GM21515 (cell line): ENCODE data around the gene FADS2.
"Not testable (repeated sequence)": the region's sequence is repeated elsewhere in the genome, so short reads cannot be mapped to it uniquely, and the experiment has no call there.

Source experiments
- ATAC-seq: cut with Tn5 transposase; IDR thresholded peaks from one replicate; pipeline ENCODE4 v1.9.1; 2021; ENCODE audit not compliant: unreplicated experiment

The FADS2 gene

DNA sequence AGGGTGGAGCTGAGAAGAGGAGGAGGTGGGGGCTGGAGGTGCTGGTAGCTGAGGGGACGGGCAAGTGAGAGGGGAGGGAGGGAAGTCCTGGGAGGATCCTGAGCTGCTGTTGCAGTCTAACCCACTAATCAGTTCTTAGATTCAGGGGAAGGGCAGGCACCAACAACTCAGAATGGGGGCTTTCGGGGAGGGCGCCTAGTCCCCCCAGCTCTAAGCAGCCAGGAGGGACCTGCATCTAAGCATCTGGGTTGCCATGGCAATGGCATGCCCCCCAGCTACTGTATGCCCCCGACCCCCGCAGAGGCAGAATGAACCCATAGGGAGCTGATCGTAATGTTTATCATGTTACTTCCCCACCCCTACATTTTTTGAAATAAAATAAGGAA lies 38.9 kb downstream of the FADS2 start:
- ATAC-seq: no peak

DNA sequence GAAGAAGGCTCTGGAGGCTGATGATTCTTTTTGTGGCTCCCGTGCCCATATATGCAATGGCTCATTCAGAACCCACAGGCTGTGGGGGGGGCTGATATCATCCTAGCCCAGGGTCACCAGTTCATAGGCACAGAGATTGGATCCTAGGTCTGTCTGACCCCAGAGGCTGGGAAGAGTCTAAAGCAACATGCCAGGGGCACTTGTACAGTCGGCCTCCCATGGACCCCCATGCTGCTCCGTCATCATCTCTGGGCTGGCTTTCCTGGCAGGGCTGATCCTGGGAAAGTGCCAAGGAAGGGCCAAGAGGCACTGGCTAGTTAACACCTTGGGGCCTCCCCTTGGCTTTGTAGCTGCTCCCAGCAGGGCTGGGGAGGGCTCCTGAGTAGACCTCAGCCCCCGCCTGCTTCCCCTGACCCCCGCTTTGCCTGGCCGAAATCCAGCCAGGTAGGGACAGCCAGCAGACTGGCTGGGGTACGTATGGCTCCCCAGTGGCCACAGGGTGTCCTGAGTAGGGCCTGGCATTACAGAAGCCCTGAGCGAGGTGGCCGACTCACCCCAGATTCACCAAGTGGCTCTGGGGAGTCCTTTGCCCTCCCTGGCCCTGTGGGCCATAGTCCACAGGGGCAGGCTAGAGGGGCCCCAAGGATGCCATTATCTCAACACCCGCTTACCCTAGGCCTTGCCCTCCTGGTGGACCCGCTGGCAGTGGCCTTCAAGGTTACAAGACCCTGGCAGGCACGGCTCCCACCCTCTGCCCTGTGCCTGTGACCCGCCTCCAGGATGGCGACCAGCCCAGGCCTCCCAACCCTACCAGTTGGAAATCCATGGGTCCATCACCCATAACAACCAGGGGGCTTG lies 40.7 kb downstream of the FADS2 start:
- no peak for ATAC-seq

DNA sequence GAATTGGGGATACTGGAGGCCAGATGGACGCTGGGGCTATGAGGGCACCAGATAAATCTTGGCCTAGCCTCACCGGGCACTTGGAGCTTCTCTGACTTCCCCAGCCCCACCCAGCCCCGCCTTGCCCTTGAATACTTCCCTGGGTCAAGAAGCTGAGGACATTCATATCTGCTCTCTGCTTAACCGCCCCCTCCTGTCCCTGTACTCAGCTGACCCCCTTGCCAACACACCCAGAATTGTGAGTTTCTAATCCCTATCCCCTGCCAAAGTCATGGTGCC lies 41.3 kb downstream of the FADS2 start:
- no peak for ATAC-seq

DNA sequence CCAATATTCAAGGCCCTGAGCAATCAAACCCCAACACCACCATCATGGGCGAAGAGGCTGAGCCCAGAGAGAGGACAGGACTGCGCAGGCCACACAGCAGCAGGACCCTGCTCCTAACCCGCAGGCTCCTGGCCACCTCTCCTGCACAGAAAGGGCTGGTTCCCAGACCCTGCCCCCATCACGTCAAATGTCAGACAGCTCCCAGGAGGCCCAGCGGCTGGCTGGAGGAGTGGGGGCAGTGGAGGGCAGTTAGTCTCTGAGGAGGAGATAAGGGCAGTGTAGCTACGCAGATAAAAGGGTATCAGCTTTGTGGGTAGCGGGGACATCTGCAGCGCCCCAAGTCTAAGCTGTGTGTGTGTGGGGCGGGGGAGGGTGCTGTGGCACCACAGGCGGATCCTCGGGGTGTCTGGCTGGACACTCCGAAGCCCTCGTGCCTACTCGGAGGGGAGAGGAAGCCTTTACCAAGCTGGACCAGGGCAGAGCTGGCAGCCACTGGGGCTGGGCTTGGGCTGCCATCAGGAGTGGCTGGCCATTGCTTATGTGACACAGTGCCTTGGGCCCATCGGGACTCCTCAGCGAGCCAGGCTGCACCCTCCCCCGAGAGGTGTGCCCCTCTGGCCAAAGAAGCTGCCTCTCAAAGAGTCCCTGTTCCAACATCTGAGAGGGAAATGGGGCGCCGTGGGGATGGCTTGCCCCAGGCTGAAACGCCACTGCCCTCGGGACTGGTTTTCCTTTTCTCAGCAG lies 41.8 kb downstream of the FADS2 start:
- ATAC-seq: no peak

DNA sequence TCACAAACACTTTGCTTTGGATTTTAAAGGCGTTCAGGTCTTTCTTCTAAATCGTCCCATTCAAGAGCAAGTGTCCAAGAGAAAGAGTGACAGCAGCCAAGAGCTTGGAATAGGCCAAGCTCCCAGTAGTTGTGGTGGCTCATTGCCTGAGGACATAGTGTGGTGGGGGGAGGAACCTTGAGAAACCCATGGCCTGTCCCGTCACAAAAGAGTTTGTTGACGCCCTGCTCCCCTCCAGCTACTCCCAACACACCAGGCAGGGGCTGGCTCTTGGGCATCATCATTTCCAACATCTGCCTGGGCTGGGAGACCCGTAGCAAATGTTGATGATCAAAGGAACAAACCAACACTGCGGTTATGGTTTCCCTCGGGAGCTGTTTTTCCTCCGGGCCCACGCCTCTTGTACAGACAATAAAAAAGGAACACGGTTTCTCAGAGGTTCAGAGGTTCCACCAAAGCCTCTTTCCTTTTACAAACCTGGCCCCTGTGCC lies 42.5 kb downstream of the FADS2 start:
- no peak for ATAC-seq

DNA sequence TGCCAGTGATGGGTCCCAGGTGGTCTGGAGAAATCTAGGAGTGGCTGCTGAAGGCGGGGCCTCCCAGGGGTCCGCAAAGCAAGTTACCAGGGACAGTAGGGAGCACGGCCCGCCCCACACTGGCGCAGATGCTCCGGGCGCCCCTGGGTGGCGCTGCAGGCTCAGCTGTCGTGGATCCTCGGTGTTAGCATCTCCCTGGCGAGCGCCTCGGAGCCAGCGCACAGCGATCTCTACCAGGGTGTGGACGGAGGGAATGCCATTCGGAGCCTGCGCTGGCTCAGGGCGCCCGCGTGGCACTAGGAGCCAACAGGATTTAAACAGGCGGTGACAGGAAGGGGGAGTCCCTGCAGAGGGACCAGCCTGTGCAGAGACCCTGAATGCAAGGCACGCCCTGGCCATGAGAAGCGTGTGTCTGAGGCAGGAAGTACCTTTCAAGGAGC lies 43.1 kb downstream of the FADS2 start:
- ATAC-seq: peak; percentile 56

DNA sequence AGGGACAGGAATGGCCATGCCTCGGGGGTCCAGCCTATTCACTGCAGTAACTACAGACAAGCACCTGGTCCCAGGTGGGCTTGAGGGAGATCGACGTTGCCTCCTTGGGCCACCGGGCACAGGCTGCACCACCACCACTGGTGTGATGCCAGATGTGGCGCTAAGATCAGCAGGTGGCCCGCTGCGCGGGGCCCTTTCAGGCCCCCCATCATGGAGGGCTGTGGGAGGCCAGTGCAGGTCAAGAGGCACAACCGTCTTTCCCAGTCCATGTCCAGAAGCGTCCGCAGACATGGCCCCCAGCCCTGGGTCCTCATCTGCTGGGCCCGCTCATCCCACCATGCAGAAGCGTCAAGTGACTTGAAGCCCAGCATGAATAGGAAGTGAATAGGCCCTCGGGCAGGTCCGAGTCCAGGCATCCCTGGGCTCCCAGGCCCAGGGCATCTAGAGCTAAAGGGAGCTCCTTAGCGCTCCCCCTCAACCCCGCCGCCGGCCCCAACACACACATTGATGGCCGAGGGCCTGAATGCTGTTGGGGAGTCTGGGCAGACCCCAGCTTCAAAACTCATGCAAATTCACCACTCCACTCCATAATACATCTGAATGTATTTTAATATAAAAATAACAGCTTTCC lies 45.0 kb downstream of the FADS2 start:
- ATAC-seq: no peak

DNA sequence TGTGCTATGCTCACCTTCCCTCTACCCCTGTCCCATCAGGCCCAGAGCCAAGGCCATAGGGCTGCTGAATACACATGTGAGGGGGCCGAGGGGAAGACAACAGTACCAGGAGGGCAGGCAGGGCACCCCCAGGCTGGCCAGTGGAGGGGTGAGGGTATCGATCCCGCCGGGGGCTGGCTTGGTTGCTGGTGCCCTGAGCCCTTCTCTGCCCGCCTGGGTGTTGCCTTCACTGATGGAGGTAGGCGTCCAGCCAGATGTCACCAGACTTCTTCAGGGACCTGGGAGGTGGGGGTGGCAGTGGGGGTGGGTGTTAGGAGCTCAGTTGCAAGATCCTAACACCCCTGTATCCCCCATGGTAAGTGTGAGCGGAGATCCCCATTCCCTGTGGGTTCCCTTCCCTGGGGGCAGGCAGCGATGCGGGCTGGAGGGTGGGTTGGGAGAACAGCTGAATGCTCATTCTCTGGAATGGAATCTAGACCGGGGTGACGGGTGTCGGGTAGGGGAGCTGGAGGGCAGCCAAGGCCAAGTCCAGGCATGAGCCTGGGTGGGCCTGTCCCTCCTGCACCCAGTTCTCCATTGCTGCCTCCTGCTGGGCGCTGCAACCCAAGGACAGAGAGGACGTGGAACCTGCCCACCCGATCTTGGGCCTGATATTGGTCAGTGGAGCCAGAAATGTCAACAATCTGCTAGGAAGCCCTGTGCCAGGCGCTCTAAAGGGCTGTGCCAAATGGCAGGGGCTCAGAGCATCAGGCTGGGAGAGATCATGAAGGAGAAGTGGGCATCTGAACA lies 45.7 kb downstream of the FADS2 start:
- ATAC-seq: no peak

DNA sequence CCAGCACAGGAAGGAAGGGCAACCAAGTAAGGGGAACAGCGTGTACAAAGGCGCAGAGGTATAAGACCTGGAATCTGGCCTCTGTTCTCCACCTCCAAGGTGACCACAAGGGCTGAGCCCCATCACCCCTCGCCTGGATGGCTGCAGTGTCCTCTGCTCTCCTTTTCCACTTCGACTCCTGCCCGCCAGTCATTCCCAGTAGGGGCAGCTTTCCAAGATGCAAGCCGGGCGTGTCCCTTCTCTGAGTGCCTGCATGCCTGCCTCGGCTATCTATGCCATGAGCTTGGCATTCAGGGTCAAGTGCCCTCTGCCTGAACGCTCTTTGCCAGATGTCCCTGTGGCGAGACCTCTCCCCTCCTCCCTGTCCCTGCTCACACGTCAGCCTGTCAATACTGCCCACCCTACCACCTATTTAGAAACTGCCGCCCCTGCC lies 46.3 kb downstream of the FADS2 start:
- ATAC-seq: no peak

DNA sequence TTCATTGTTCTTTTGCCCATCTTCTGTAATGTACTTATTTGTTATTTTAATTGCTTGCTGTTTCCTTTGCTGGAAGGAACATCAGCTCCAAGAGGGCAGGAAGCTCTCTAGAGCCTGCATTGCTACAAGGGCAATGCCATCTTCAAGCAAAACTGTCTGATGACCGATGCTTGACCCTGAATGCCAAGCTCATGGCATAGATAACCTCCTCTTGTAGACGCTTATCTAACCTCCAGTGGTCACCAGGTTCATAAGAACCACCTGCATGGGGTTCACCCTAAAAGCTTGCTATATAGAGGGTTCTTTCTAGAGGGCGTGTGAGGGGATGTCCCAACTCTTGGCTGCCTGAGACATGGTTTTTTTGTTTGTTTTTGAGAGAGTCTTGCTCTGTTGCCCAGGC lies 46.8 kb downstream of the FADS2 start:
- ATAC-seq: no peak

DNA sequence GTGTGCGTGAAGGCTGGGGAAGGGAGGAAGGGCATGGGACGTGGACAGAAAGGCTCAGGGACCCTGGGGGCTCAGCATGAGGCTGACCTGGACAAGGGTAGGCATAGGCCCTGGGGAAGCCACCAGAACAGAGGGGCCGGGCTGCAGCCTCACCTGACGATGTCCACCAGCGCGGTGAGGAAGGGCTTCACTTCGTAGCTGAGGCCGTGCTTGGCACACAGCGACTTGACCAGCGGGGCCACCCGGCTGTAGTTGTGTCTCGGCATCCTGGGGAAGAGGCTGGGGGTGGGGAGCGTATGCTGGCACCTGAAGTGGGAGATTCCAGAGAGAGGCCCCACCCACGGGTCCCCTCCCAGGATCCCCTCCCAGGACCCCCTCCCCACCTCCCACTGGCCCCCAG lies 47.6 kb downstream of the FADS2 start:
- no peak for ATAC-seq

DNA sequence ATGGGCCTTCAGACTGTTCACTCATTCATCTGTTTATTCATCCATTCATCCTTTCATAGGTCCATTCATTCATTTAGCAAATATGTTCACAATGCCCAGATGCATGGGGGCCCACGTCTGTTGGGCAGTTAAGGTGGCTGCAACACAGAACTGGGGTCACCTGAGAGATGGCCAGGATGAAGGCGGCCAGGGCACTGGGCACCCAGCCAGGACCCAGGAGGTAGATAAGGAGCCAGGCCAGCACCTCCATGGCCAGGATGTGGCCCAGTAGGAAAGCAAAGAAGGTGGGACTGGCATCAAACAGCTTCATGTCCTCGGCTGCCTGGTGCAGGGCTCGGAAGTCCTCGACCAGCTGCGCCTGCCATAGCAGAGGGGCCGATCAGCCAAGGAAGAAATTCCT lies 51.1 kb downstream of the FADS2 start:
- ATAC-seq: no peak

DNA sequence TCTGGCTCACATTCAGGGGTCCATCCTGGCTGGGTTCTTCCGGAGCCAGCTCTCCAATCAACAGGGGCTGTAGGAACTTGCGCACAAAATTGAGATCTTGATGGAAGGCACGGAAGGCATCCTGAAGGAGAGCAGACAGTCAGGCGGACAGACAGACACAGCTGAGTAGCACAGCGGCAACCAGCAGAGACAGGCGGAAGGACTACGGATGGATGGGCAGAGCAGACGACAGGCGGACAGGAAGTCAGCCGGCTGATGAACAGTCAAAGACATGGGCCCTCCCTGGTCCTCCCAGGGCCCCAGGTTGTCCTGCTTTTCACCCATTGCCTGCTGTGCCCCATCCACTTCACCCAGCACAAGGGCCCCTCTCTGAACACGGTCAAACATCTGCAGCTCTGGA lies 51.9 kb downstream of the FADS2 start:
- no peak for ATAC-seq

DNA sequence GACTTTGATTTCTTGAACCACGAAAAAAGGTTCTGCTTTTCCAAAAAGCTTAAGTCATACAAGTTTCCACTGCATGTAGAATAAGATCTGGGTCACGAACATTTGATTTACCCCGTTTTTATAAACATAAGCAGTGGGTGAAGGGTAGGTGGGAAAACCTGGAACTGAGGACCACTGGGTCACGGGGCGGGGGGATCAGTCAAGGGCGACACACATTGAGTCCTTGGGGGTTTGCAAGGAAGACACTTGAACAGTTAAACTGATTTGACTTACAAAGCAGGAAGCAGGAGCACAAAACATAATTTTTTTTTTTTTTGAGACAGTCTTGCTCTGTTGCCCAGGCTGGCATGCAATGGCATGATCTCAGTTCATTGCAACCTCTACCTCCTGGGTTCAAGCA lies 52.4 kb downstream of the FADS2 start:
- ATAC-seq: no peak

DNA sequence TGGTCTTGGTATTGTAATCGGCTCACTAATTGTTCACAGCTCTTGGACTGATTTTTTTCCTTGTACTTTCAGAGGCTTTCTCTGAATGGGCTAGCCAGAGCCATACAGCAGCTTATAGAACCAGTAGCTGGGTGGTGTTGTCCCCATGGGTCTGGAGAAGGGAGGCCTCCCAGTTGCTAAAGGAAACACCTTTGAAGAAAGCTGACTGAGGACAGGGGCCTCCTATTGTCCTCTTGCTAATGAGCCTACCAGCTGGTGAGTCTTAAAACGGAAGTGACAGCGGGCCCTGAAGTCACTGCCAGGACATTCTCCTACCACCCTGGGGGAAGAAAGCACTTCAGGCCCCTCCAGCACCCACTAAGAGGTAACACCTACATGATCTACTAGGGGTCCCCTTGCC lies 53.3 kb downstream of the FADS2 start:
- no peak for ATAC-seq

DNA sequence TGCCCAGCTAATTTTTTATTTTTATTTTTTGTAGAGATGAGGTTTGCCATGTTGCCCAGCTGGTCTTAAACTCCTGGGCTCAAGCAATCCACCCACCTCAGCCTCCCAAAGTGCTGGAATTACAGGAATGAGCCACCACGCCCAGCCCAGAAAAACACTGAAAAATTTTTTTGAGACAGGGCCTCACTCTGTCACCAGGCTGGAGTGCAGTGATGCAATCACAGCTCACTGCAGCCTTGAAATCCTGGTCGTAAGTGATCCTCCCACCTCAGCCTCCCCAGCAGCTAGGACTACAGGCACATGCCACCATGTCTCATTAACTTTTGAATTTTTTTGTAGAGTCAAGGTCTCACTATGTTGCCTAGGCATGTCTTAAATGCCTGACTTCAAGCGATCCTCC lies 54.2 kb downstream of the FADS2 start:
- not testable (repeated sequence) for ATAC-seq

DNA sequence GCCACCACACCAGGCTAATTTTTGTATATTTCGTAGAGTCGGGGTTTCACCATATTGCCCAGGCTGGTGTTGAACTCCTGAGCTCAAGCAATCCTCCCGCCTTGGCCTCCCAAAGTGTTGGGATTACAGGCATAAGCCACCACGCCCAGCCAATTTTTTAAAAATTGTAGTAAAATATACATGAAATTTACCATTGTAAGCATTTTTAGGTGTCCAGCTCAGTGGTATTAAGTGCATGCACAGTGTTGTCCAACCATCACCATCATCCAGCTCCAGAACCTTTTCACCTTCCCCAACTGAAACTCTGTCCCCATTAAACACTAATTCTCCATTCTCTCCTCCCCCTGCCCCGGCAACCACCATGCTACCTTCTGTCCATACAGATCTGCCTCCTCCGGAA lies 54.8 kb downstream of the FADS2 start:
- no peak for ATAC-seq

DNA sequence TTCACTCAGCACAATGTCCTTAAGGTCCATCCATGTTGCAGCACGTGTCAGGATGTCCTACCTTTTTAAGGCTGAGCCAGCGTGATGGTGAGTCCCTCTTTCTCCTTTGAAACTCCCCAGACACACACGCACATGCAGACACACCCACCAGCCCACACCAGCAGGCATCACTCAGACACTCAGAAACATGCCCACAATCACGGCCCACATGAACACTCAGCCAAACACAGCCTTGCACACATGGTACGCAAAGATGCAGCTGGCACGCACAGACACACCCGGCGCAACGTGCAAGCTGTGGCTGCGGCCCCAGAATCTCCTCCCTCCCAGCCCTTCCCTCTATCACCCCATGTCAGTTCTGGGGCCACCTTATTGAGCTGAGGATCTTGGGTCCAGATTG lies 55.2 kb downstream of the FADS2 start:
- no peak for ATAC-seq

DNA sequence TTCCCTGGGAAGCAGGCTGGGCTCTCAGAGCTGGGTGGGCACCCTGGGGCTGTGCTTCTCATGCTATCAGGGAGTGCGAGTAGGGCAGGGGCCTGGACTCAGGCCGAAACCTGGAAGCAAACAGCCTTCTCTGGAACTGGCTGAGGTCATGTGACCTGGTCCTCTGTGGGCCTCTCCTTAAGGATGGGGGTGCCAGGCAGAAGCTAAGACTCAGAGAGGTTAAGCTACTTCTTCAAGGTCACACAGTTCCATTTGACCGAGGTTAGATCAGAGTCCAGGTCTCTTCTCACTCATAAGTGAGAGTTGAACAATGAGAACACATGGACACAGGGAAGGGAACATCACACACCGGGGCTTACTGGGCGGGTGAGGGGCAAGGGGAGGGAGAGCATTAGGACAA lies 55.8 kb downstream of the FADS2 start:
- ATAC-seq: no peak

DNA sequence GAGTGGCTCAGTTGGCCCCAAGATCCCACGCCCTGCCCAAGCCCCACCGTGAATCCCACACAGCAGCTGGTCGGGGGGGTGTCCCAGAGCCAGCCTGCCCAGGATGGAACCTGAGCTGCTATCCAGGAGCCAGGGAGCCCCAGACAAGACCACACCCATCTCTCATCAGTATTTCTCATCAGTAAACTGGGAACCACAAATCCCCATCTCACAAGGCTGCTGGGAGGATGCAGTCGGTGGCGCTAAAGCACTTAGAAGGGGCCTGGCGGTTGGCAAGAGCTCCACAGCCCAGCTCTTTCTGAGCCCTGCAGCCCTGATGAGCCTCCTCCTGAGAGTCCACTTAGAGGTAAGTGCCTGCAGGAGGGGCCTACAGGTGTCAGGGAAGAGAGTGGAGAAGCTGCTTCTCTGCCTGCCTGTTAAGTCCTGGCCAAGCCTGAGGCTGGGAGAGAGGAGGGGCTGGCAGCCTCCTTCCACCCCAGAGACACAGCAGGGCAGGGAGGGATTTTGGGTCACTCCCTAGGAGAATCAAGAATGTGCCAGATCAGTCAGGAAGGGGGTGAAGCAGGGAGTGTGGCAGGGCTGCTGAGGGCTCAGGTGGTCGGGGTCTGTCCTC lies 57.2 kb downstream of the FADS2 start:
- no peak for ATAC-seq
